Tibial nerve (tissue), 4 donors: ENCODE data around the gene PRUNE2. TPM values are rescaled to one million over a fixed set of nuclear protein-coding genes. Genes with fewer than 3 reads are reported as not detected.

Experiments used
- DNase-seq, 2 donors: peaks; one replicate each; pipeline ENCODE4 v3.0.0-alpha.2; 2019; ENCODE audit warnings: low spot score in 2 of 2
- H3K27ac ChIP-seq, 4 donors: fragments of 200-600 bp; sonication (generic) in 3 of 4; one replicate each; pipeline ENCODE4 v1.5.1; 2017 to 2019; ENCODE audit warnings: mild to moderate bottlenecking in 1 of 4
- H3K27me3 ChIP-seq, 2 donors: fragments of 200-600 bp; sonication (generic) in 1 of 2; one replicate each; pipeline versions ENCODE4 v1.5.1 to v1.6.0; 2017 to 2019
- H3K36me3 ChIP-seq, 3 donors: fragments of 200-600 bp; sonication (generic); one replicate each; pipeline ENCODE4 v1.5.1; 2018 to 2019
- H3K4me1 ChIP-seq, 4 donors: fragments of 200-600 bp; sonication (generic) in 3 of 4; one replicate each; pipeline ENCODE4 v1.5.1; 2017 to 2019
- H3K4me3 ChIP-seq, 4 donors: fragments of 200-600 bp; sonication (generic) in 3 of 4; one replicate each; pipeline ENCODE4 v1.5.1; 2017 to 2019; ENCODE audit warnings: mild to moderate bottlenecking in 1 of 4, moderate library complexity in 1 of 4
- H3K9me3 ChIP-seq, 4 donors: fragments of 200-600 bp; sonication (generic) in 3 of 4; one replicate each; pipeline ENCODE4 v1.5.1; 2017 to 2019
- EP300 ChIP-seq, 2 donors: sonication (generic); formaldehyde crosslinking; IDR thresholded peaks; one replicate each; pipeline ENCODE4 v1.6.1; 2017; ENCODE audit warnings: antibody characterized with exemption in 2 of 2, mild to moderate bottlenecking in 1 of 2
- POLR2A ChIP-seq, 2 donors: fragments of 450-650 bp; IDR thresholded peaks; one replicate each; pipeline ENCODE4 v1.6.1; 2017; ENCODE audit warnings: antibody characterized with exemption in 2 of 2, mild to moderate bottlenecking in 2 of 2, moderate library complexity in 2 of 2
- WGBS, 2 donors: methylation state at CpG; one replicate each; pipeline ENCODE4 v1.1.5; 2018; 5-methylcytosine and 5-hydroxymethylcytosine counted together
- total RNA-seq, 4 donors: library from RNA; depleted of rRNA; stranded (reverse); fragments of >200 nt; gene quantifications; one replicate each; pipeline ENCODE4 v1.1.0, GENCODE V29; 2016
- TF ChIP-seq, protein P1 (sequence below), 5 experiments: fragments of 200-600 bp in 3 of 5; fragments of 450-650 bp in 2 of 5; sonication (generic) in 3 of 5; IDR thresholded peaks; one replicate each; pipeline ENCODE4 v1.5.1; 2016 to 2019; ENCODE audit warnings: antibody characterized with exemption in 5 of 5, mild to moderate bottlenecking in 3 of 5, moderate library complexity in 2 of 5

PRUNE2 gene
- total RNA-seq, 4 donors from 2014 or later = 23.2 to 50.4 (median 24.2) TPM

DNA sequence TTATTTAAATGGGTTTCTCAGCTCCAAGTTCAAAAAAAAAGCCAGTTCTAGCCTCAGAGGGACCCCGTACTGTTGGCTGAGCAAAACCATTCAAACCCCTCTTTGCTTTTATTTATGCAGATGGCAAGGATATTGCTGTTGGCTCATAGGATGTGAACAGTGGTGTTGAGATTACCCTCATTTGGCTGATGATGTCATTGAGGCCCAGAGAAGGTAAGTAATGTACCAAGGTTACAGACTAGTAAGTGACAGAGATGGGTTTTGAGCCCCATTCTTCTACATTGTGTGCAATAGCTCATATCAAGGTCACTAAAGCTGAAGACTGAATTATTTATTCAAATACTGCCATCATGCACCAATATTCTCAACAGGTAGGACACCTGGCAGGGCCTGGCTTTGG, 263.8 kb downstream of the PRUNE2 start:
- WGBS, 2 donors = 95 to 96% methylated on average over 1 of the region's 1 CpG
- TF ChIP-seq POLR2A (IDR thresholded peaks at IDR 0.05) (no peak), EP300 (IDR thresholded peaks at IDR 0.05) (no peak)
- TF ChIP-seq, protein P1, sequence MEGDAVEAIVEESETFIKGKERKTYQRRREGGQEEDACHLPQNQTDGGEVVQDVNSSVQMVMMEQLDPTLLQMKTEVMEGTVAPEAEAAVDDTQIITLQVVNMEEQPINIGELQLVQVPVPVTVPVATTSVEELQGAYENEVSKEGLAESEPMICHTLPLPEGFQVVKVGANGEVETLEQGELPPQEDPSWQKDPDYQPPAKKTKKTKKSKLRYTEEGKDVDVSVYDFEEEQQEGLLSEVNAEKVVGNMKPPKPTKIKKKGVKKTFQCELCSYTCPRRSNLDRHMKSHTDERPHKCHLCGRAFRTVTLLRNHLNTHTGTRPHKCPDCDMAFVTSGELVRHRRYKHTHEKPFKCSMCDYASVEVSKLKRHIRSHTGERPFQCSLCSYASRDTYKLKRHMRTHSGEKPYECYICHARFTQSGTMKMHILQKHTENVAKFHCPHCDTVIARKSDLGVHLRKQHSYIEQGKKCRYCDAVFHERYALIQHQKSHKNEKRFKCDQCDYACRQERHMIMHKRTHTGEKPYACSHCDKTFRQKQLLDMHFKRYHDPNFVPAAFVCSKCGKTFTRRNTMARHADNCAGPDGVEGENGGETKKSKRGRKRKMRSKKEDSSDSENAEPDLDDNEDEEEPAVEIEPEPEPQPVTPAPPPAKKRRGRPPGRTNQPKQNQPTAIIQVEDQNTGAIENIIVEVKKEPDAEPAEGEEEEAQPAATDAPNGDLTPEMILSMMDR (IDR thresholded peaks at IDR 0.05) = no peak
- Histone ChIP-seq H3K4me1 (peaks cover 0 to 12% (median 1%) of the 10 kb centered on the region in 4 donors), H3K4me3 (no peak overlapping the region), H3K27me3 (no peaks in the 10 kb centered on the region), H3K9me3 (no peaks in the 10 kb centered on the region), H3K27ac (no peak overlapping the region), H3K36me3 (peaks cover 0 to 3% (median 0%) of the 10 kb centered on the region in 3 donors)
- no peak for DNase-seq

DNA sequence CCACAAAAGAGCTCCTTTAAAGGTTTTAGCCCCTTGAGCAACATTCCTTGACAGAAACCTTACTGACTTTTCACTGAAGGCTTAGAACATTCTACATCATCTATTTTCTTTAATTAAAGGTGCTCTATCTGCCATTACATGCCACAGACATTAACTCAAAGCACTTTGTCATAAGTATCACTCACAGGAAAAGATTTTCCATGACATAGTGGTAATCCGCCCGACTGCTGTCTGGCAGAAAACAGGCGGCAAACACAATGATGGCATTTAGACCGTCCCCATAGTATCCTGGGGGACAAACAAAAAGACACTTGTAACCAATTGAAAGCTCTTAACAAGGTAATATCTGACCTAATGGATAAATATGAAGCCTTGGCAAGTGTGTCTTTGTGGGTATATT, 267.9 kb downstream of the PRUNE2 start:
- no peak for DNase-seq
- H3K36me3 ChIP-seq = peaks cover 0 to 2% (median 0%) of the 10 kb centered on the region in 3 donors
- H3K27ac ChIP-seq = no peak overlapping the region
- H3K27me3 ChIP-seq = no peaks in the 10 kb centered on the region
- H3K9me3 ChIP-seq = no peaks in the 10 kb centered on the region
- TF ChIP-seq, protein P1 (IDR thresholded peaks at IDR 0.05) = no peak
- no peak for TF ChIP-seq EP300 (IDR thresholded peaks at IDR 0.05)
- TF ChIP-seq POLR2A (IDR thresholded peaks at IDR 0.05) = no peak
- peaks cover 0 to 9% (median 0%) of the 10 kb centered on the region in 4 donors for H3K4me1 ChIP-seq
- H3K4me3 ChIP-seq = no peak overlapping the region
- WGBS, 2 donors = 55 to 68% methylated on average over 4 of the region's 4 CpGs

DNA sequence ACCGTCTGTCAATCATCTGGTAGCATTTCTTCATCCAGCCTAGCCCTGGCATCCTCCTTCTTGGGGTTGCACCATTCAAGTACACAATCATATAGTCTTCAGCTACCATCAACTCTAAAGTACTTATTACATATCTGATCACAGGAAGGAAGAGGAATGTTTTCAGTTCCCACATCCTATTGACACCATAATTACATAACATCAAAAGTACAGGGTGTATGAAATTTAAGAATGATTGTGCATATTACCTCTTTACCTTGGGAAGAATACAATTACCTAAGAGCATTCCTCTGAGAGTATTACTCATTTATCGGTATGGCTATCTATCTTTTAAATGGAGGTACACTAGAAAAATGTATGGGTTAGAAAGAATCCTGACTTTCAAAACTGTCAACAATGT, 268.5 kb downstream of the PRUNE2 start:
- no peaks in the 10 kb centered on the region for H3K27me3 ChIP-seq
- H3K27ac ChIP-seq = no peak overlapping the region
- TF ChIP-seq, protein P1 (IDR thresholded peaks at IDR 0.05) = no peak
- no peak for TF ChIP-seq POLR2A (IDR thresholded peaks at IDR 0.05)
- no peak for TF ChIP-seq EP300 (IDR thresholded peaks at IDR 0.05)
- no peak for DNase-seq
- peaks cover 0 to 3% (median 0%) of the 10 kb centered on the region in 4 donors for H3K4me1 ChIP-seq
- H3K36me3 ChIP-seq = no peaks in the 10 kb centered on the region
- no peak overlapping the region for H3K4me3 ChIP-seq
- WGBS, 2 donors = 81 to 90% methylated on average over 2 of the region's 2 CpGs
- H3K9me3 ChIP-seq = no peaks in the 10 kb centered on the region

DNA sequence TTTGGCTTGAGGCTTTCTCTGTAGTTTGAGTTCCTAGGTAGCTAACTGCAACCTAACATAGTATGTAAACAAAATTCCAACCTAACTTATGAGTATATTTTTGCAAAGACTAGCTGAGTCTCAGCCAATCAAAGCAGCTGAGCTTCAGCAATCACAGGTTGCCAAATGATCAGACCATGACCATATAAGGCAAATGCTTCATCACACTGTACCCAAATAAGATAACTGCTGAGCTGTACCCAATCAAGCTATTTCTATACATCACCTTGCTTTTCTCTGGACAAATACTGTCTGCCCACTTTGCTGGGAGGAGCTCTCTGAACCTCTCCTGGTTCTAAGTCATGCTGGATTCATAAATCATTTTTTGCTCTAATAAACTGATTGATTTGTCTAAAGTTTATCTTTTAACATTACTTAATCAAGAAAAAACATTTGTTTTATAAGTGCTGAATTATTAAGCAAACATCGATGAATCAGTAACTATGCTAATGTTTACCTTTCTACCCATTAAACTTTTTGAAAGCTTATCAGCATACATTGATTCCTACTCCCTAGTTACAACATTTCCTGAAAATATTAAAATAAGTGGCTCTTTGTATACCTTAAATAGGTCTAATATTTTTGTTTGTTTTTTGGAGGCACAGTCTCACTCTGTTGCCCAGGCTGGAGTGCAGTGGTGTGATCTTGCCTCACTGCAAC, 271.4 kb downstream of the PRUNE2 start:
- Histone ChIP-seq H3K4me1 (no peaks in the 10 kb centered on the region), H3K36me3 (peaks cover 0 to 6% (median 0%) of the 10 kb centered on the region in 3 donors), H3K9me3 (no peaks in the 10 kb centered on the region), H3K4me3 (no peak overlapping the region), H3K27me3 (no peaks in the 10 kb centered on the region), H3K27ac (no peak overlapping the region)
- no peak for DNase-seq
- WGBS, 2 donors = 96 to 98% methylated on average over 1 of the region's 1 CpG
- TF ChIP-seq, protein P1 (IDR thresholded peaks at IDR 0.05) = no peak
- TF ChIP-seq EP300 (IDR thresholded peaks at IDR 0.05) (no peak), POLR2A (IDR thresholded peaks at IDR 0.05) (no peak)

DNA sequence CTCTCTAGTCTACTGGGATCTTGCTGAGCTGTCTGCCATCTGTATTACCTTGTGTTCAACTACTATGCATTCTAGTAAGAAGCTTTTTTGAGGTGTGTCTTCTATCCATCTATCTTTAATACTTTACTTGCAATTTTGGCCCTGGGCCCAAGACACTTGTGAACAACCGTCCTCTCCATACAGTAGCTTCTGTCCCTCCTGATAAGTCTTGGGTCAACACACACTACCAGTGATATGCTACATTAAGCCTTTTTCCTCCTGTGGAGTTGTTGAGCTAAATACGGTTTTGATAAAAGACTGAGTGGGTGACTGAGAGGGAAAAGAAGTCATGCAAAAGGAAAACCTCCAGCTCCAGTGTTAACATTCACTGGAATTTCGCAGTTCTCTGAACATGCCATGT, 275.0 kb downstream of the PRUNE2 start:
- Histone ChIP-seq H3K4me3 (no peak overlapping the region), H3K36me3 (peaks cover 0 to 6% (median 0%) of the 10 kb centered on the region in 3 donors), H3K27me3 (no peaks in the 10 kb centered on the region), H3K4me1 (no peaks in the 10 kb centered on the region), H3K9me3 (no peaks in the 10 kb centered on the region), H3K27ac (no peak overlapping the region)
- 71 to 83% methylated on average over 3 of the region's 3 CpGs for WGBS, 2 donors
- DNase-seq = no peak
- TF ChIP-seq, protein P1 (IDR thresholded peaks at IDR 0.05) = no peak
- TF ChIP-seq EP300 (IDR thresholded peaks at IDR 0.05) = no peak
- TF ChIP-seq POLR2A (IDR thresholded peaks at IDR 0.05) = no peak
